Right atrium auricular region (tissue), 2 donors: ENCODE measurements around the gene ACBD5. TPM values are rescaled to one million over a fixed set of nuclear protein-coding genes. Genes with fewer than 3 reads are reported as not detected.
A peak's percentile ranks its signal among the peaks of the same experiment; 100 is the strongest.

ENCODE experiments used
- DNase-seq: peaks from one replicate; pipeline ENCODE4 v3.0.0-alpha.2; 2019; ENCODE audit warnings: low spot score
- H3K27ac ChIP-seq, 2 donors: fragments of 200-600 bp; sonication (generic); 1 replicate in 1 of 2; 2 replicates in 1 of 2; pipeline ENCODE4 v1.5.1; 2016 to 2019
- H3K27me3 ChIP-seq, 2 donors: fragments of 200-600 bp; sonication (generic); one replicate each; pipeline versions ENCODE4 v1.5.1 to v1.6.0; 2017 to 2019
- H3K36me3 ChIP-seq: fragments of 200-600 bp; sonication (generic); one replicate; pipeline ENCODE4 v1.5.1; 2016
- H3K4me1 ChIP-seq, 2 donors: fragments of 200-600 bp; sonication (generic); one replicate each; pipeline versions ENCODE4 v1.5.1 to v1.6.0; 2017 to 2019
- H3K4me3 ChIP-seq, 2 donors: fragments of 200-600 bp; sonication (generic); 1 replicate in 1 of 2; 2 replicates in 1 of 2; pipeline ENCODE4 v1.5.1; 2017 to 2019; ENCODE audit warnings: mild to moderate bottlenecking in 1 of 2, moderate library complexity in 1 of 2
- H3K9me3 ChIP-seq, 2 donors: fragments of 200-600 bp; sonication (generic); one replicate each; pipeline ENCODE4 v1.5.1; 2019
- CTCF ChIP-seq, 2 donors: fragments of 200-600 bp; sonication (generic); IDR thresholded peaks; one replicate each; pipeline ENCODE4 v1.5.1; 2019; ENCODE audit warnings: antibody characterized with exemption in 2 of 2
- total RNA-seq, 2 donors: library from RNA; depleted of rRNA; stranded (reverse); fragments of >200 nt; gene quantifications; one replicate each; pipeline ENCODE4 v1.1.0, GENCODE V29; 2016

Gene ACBD5
- total RNA-seq, 2 donors from 2014 or later, result 24.9 to 36.9 TPM

GRCh38 chr10:27248215-27248614 is 7.6 kb upstream of the ACBD5 start:
- H3K9me3 ChIP-seq, result no peaks in the 10 kb centered on the region
- DNase-seq, result no peak
- H3K4me3 ChIP-seq, result no peak overlapping the region
- no peak overlapping the region for H3K27ac ChIP-seq
- H3K27me3 ChIP-seq, result no peaks in the 10 kb centered on the region
- H3K36me3 ChIP-seq, result no peaks in the 10 kb centered on the region
- peaks cover 0 to 10% of the 10 kb centered on the region in 2 donors for H3K4me1 ChIP-seq
- TF ChIP-seq CTCF (IDR thresholded peaks at IDR 0.05), result no peak

GRCh38 chr10:27247441-27247840 is 6.8 kb upstream of the ACBD5 start:
- no peak for TF ChIP-seq CTCF (IDR thresholded peaks at IDR 0.05)
- Histone ChIP-seq H3K4me1 (peaks cover 0 to 16% of the 10 kb centered on the region in 2 donors), H3K4me3 (no peak overlapping the region), H3K36me3 (no peaks in the 10 kb centered on the region), H3K9me3 (no peaks in the 10 kb centered on the region), H3K27me3 (no peaks in the 10 kb centered on the region), H3K27ac (no peak overlapping the region)
- no peak for DNase-seq

GRCh38 chr10:27247006-27247405 is 6.4 kb upstream of the ACBD5 start:
- no peak for TF ChIP-seq CTCF (IDR thresholded peaks at IDR 0.05)
- Histone ChIP-seq H3K27ac (no peak overlapping the region), H3K9me3 (no peaks in the 10 kb centered on the region), H3K27me3 (no peaks in the 10 kb centered on the region), H3K4me1 (peaks cover 0 to 14% of the 10 kb centered on the region in 2 donors), H3K36me3 (no peaks in the 10 kb centered on the region), H3K4me3 (no peak overlapping the region)
- DNase-seq, result no peak

DNA sequence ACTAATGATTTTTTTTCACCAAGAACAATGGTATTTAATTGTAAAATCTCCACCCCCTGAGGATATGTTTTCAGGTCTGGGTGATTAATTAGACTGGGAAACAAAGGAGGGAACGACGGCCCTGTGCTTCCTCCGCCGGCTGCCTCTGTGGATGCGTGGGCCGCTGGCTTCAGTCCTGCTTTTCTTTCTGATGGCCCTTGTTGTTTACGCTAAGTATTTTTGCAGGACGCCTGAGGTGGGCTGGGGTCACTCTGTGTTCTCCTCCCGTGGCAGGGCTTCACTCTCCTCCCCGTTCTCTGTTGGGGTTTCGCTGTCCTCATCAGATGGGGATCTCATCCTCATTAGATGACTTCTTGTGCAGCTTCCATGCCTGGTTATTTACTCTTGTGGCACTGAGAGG is 5.2 kb upstream of the ACBD5 start:
- Histone ChIP-seq H3K36me3 (no peaks in the 10 kb centered on the region), H3K4me3 (no peak overlapping the region), H3K4me1 (peaks cover 0 to 18% of the 10 kb centered on the region in 2 donors), H3K27me3 (no peaks in the 10 kb centered on the region), H3K27ac (no peak overlapping the region), H3K9me3 (no peaks in the 10 kb centered on the region)
- DNase-seq, result no peak
- no peak for TF ChIP-seq CTCF (IDR thresholded peaks at IDR 0.05)

- Histone ChIP-seq H3K4me3 (no peak overlapping the region), H3K4me1 (peaks cover 0 to 18% of the 10 kb centered on the region in 2 donors), H3K27ac (no peak overlapping the region), H3K27me3 (no peaks in the 10 kb centered on the region), H3K36me3 (no peaks in the 10 kb centered on the region), H3K9me3 (no peaks in the 10 kb centered on the region)
- DNase-seq, result no peak
- no peak for TF ChIP-seq CTCF (IDR thresholded peaks at IDR 0.05)
Observed at GRCh38 chr10:27244976-27245375, 4.4 kb upstream of the ACBD5 start.

DNA sequence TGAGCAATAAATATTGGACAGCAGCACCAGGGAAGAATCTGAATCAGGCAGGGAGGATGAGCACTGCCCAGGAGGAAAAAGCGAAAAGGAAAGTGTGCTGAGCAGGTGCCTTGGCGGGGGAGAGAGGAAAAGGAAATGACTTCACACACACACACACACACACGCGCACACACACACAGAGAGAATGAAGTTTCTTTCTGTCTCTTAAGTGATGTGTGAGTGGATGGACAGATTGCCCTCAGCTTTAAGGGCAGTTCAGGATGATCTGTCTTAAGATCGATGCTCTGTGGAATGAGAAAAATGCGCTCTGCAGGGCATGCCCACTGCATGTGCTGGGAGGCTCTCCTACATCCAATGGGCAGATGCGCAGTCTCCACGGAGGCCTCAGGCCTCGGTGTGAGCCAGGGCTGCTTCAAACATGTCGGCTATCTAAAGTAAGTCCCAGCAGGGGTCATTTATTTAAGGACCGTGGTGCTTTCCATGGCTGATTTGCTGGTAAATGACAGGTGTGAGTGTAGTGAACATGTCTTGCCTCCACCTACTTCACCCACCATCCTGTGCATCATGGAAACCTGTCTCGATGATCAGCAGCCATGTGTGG is 2.5 kb upstream of the ACBD5 start:
- H3K4me1 ChIP-seq, result peaks cover 0 to 33% of the 10 kb centered on the region in 2 donors
- no peak for DNase-seq
- H3K9me3 ChIP-seq, result no peaks in the 10 kb centered on the region
- H3K4me3 ChIP-seq, result peak overlapping the region; percentile 69 to 76
- no peak for TF ChIP-seq CTCF (IDR thresholded peaks at IDR 0.05)
- peak overlapping the region; percentile 96 to 98 for H3K27ac ChIP-seq
- H3K27me3 ChIP-seq, result no peaks in the 10 kb centered on the region
- no peaks in the 10 kb centered on the region for H3K36me3 ChIP-seq
